ENCODE data around the gene DLK2.

GRCh38 chr6:43496370-43497128 lies 41.2 kb upstream of the DLK2 start:
- TF ChIP-seq, protein P1, sequence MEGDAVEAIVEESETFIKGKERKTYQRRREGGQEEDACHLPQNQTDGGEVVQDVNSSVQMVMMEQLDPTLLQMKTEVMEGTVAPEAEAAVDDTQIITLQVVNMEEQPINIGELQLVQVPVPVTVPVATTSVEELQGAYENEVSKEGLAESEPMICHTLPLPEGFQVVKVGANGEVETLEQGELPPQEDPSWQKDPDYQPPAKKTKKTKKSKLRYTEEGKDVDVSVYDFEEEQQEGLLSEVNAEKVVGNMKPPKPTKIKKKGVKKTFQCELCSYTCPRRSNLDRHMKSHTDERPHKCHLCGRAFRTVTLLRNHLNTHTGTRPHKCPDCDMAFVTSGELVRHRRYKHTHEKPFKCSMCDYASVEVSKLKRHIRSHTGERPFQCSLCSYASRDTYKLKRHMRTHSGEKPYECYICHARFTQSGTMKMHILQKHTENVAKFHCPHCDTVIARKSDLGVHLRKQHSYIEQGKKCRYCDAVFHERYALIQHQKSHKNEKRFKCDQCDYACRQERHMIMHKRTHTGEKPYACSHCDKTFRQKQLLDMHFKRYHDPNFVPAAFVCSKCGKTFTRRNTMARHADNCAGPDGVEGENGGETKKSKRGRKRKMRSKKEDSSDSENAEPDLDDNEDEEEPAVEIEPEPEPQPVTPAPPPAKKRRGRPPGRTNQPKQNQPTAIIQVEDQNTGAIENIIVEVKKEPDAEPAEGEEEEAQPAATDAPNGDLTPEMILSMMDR (conservative IDR thresholded peaks at IDR 0.05; ENCODE audit: low read depth, low read length), result peak; percentile 53
- no peak for TF ChIP-seq EZH2 (IDR thresholded peaks at IDR 0.05; ENCODE audit: low read length, unreplicated experiment)
- no peak for TF ChIP-seq EZH2phosphoT487 (IDR thresholded peaks at IDR 0.05; ENCODE audit: borderline replicate concordance, low read length)

Measured in PC-3 (cell line).